ENCODE data around the gene TNFAIP8L3.

TNFAIP8L3 gene

GRCh38 chr15:51067510-51067909, 27.2 kb downstream of the TNFAIP8L3 start:
- Histone ChIP-seq H3K27ac (no peak overlapping the region), H3K9ac (no peak overlapping the region), H3K4me3 (IDR thresholded peaks at IDR 0.05; ENCODE audit: insufficient read depth, low read depth, low read length) (no peak overlapping the region), H3K79me2 (ENCODE audit: insufficient read depth, low read depth) (no peaks in the 10 kb centered on the region), H3K4me1 (ENCODE audit: low read depth, poor library complexity, severe bottlenecking) (no peaks in the 10 kb centered on the region), H4K20me1 (ENCODE audit: insufficient read depth) (no peaks in the 10 kb centered on the region), H3K36me3 (ENCODE audit: insufficient read depth) (no peaks in the 10 kb centered on the region), H3K27me3 (ENCODE audit: insufficient read depth, low read depth) (peaks cover 2% of the 10 kb centered on the region; the same call in 1 of the 2 replicates), H2AFZ (ENCODE audit: low read depth) (no peak overlapping the region), H3K4me2 (no peak overlapping the region)
- no peak for TF ChIP-seq CTCF (conservative IDR thresholded peaks at IDR 0.05; ENCODE audit: low read depth, low read length)

- no peak overlapping the region for H2AFZ ChIP-seq (ENCODE audit: low read depth)
- H3K9ac ChIP-seq: no peak overlapping the region
- no peak for TF ChIP-seq CTCF (conservative IDR thresholded peaks at IDR 0.05; ENCODE audit: low read depth, low read length)
- H3K4me2 ChIP-seq: no peak overlapping the region
- H3K79me2 ChIP-seq (ENCODE audit: insufficient read depth, low read depth): no peaks in the 10 kb centered on the region
- H3K27me3 ChIP-seq (ENCODE audit: insufficient read depth, low read depth): peaks cover 2% of the 10 kb centered on the region; the same call in 1 of the 2 replicates
- H4K20me1 ChIP-seq (ENCODE audit: insufficient read depth): no peaks in the 10 kb centered on the region
- H3K4me1 ChIP-seq (ENCODE audit: low read depth, poor library complexity, severe bottlenecking): no peaks in the 10 kb centered on the region
- no peak overlapping the region for H3K27ac ChIP-seq
- no peaks in the 10 kb centered on the region for H3K36me3 ChIP-seq (ENCODE audit: insufficient read depth)
- H3K4me3 ChIP-seq (IDR thresholded peaks at IDR 0.05; ENCODE audit: insufficient read depth, low read depth, low read length): no peak overlapping the region
Observed at GRCh38 chr15:51065781-51066180, 28.9 kb downstream of the TNFAIP8L3 start.

GRCh38 chr15:51065261-51065660, 29.4 kb downstream of the TNFAIP8L3 start:
- H3K9ac ChIP-seq: no peak overlapping the region

GRCh38 chr15:51062736-51063135, 32.0 kb downstream of the TNFAIP8L3 start:
- no peaks in the 10 kb centered on the region for H3K36me3 ChIP-seq (ENCODE audit: insufficient read depth)

More at GRCh38 chr15:51065261-51065660, 29.4 kb downstream of the TNFAIP8L3 start:
- H3K4me3 ChIP-seq (IDR thresholded peaks at IDR 0.05; ENCODE audit: insufficient read depth, low read depth, low read length): no peak overlapping the region
- no peaks in the 10 kb centered on the region for H4K20me1 ChIP-seq (ENCODE audit: insufficient read depth)
- no peak for TF ChIP-seq CTCF (conservative IDR thresholded peaks at IDR 0.05; ENCODE audit: low read depth, low read length)
- no peak overlapping the region for H3K27ac ChIP-seq
- H3K79me2 ChIP-seq (ENCODE audit: insufficient read depth, low read depth): no peaks in the 10 kb centered on the region
- no peaks in the 10 kb centered on the region for H3K4me1 ChIP-seq (ENCODE audit: low read depth, poor library complexity, severe bottlenecking)
- no peak overlapping the region for H2AFZ ChIP-seq (ENCODE audit: low read depth)
- no peak overlapping the region for H3K4me2 ChIP-seq
- peaks cover 2% of the 10 kb centered on the region; the same call in 1 of the 2 replicates for H3K27me3 ChIP-seq (ENCODE audit: insufficient read depth, low read depth)
- no peaks in the 10 kb centered on the region for H3K36me3 ChIP-seq (ENCODE audit: insufficient read depth)

More at GRCh38 chr15:51062736-51063135, 32.0 kb downstream of the TNFAIP8L3 start:
- no peaks in the 10 kb centered on the region for H3K4me1 ChIP-seq (ENCODE audit: low read depth, poor library complexity, severe bottlenecking)
- no peak overlapping the region for H3K9ac ChIP-seq
- H3K27ac ChIP-seq: no peak overlapping the region
- H3K79me2 ChIP-seq (ENCODE audit: insufficient read depth, low read depth): no peaks in the 10 kb centered on the region
- no peak overlapping the region for H3K4me3 ChIP-seq (IDR thresholded peaks at IDR 0.05; ENCODE audit: insufficient read depth, low read depth, low read length)
- no peak overlapping the region for H3K4me2 ChIP-seq
- H4K20me1 ChIP-seq (ENCODE audit: insufficient read depth): no peaks in the 10 kb centered on the region
- H2AFZ ChIP-seq (ENCODE audit: low read depth): no peak overlapping the region
- no peak for TF ChIP-seq CTCF (conservative IDR thresholded peaks at IDR 0.05; ENCODE audit: low read depth, low read length)
- no peaks in the 10 kb centered on the region for H3K27me3 ChIP-seq (ENCODE audit: insufficient read depth, low read depth)

All from KMS-11 (cell line).